GM10847 (cell line): ENCODE measurements around the gene MIPOL1.

Experiments
- POLR2A ChIP-seq: IDR thresholded peaks from 2 replicates; pipeline ENCODE4 v1.6.1; 2011; ENCODE audit not compliant: insufficient read length; ENCODE audit errors: extremely low read depth

MIPOL1 gene

DNA sequence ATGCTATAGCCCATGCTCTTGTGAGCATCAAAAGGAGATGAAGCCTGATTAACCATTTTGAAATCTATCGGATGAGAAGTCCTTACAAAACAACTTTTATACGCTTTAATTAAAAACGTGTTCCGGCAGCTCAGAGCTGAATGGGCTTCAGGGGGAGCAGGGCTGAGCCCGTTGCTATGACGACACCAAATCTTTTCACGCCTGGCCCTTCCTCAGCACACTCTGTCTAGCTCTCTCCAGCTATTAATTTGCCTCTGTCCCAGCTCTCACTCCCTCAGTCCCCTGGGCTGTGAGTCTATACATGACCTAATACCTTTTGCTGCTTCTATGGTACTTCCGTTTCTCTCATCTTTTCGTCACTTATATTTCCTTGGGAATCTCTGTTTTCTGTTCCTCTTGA, 381.5 kb downstream of the MIPOL1 start:
- no peak for TF ChIP-seq POLR2A

GRCh38 chr14:37580146-37580545, 382.4 kb downstream of the MIPOL1 start:
- no peak for TF ChIP-seq POLR2A

DNA sequence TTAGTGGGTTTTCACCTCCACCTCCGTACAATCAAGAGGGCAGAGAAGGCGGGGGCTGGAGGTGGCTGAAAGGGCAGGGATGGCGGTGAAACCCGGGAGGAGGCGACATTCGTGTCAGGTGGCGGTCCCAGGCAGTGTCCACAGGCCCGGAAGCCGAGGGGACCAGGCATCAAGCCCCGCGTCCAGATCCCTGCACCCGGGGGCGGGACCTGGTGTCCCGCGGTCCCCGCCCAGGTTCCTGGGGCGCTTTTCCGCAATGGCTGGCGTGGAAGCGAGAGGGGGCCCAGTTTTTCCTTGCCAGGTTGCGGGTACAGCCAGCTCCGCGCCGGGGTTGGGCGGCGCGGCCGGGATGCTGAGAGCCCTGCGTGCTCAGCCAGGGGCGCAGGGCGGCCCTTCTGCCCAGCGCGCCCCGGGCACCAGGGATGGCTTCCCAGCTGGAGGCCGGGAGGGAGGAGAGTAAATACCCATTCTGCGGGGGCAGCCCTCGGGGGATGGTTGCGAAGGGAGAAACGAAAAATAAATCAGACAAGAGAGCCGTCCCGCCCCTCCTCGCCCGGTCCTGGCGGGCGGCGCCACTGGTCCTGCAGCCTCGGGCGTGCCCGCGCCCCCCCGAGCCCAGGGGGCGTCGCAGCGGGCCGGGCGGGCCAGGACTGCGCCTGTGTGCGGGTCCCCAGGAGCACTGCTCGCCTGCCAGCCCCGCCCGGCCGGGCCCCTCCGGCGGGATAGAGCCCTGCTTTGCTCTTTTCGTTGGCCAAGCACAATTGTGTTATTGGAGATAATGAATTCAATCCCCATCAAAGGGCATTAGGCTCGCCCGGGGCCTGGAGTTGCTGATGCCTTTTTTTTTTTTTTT, 385.8 kb downstream of the MIPOL1 start:
- TF ChIP-seq POLR2A: no peak

DNA sequence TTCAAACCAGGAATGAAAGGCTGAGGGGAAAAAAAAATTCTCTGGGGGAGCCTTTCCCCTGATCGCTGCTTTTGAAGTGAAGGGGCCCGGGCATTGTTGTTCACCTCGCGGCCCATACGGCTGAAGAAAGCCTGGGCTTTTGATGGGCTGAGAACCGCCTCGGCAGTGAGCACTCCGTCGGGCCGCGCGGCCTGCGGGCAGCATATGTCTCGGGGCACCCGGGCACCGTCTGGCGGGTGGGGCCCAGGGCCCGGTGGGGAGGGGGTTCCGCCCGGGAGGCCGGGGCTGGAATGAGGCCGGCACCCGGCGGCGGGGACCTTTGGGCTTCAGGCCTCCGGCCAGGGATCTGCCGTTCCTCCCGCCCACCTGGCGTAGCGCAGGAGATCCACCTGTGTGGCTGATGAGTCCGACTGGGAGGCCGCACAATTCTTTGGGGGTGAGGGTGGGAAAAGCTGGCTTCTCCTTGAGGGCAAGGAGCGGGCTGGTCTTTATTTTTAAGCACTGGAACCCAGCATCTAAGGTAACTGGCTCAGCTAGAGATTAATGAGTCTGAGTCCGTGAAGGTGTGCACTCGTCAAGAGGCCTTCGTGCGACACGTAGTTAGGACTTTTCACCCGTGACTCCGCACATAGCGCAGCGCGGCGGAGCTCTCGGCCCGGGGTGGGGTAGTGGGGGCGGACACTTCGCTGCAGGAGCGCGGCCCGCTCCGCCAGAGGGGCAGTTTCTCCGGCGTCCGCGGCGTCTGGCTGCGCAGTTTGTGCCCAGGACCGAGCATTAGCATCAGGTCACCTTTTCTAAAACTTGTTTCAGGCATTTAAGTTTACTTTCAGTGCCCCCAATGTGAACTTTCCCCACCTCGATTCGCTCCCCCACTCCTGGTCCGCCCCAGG, 386.7 kb downstream of the MIPOL1 start:
- no peak for TF ChIP-seq POLR2A

DNA sequence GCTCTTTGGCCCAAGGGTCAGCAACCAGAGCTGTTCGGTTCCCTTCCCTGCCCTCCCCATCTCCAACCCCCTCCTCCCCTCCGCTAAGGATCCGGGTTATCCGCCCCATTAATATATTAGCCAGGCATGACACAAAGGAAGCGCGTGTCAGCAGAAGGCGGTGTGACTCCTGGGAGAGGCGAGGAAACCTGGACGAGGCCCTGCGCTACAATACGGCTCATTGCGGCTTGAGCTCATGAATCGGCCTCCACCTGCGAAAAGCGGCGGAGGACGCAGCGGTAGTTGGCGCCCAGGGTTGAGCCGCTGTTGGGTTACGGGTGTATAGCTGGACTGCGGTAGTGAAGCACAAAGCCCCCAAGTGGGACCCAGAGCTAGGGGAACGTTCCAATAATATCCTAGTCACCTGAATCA, 387.4 kb downstream of the MIPOL1 start:
- TF ChIP-seq POLR2A: no peak

DNA sequence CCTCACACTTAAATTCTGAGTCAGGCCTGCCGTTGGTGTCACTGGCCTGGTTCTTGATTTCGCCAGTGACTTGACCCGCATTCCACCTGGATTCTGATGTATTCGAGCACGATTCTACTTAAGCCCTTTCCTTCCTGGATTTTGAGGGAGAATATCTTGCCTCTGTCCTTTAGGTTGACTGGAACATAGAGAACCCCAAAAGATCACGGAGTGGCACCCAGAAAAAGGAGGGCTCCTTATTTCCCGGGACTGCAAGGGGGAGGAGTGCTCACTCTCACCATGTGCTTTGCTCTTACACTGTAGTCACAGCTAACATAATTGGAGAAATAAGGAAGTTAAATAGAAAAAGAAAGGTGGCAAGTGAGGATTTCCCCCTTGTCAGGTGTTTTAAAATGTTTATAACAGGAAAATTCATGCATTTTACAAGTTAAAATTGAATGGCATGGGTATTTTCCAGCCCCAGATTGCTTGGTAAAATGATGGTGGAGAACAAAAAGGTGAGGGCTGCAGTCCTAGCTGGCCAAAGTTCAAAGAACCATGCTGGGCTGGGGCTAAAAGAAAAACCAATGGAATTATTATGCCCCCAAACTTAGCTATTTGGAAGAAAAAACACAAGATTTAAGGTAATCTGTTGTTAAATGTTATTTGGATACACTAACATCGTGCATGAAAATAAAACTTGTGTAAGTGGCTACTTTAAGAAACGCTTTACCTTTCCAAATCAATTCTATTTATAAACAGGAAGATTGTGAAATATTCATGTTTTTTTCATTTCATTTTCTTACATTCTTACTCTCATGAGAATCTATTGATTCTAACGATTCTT, 388.4 kb downstream of the MIPOL1 start:
- no peak for TF ChIP-seq POLR2A

DNA sequence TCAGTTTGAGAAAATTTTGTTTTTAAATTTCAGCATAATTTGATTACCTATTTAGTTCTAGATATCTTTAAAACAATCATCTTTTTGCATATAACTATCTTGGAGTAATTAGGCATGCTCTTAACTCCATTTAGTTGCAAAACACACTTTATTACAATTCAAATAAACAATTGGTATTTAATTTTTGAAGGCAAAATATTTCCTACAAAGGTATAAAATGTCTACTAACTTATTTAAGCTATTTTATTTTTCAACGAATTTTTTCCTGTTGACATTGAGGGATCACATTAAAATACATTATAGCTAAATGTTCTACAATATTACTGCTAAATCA, 389.0 kb downstream of the MIPOL1 start:
- no peak for TF ChIP-seq POLR2A

- TF ChIP-seq POLR2A: no peak
These were observed 389.5 kb downstream of the MIPOL1 start for GRCh38 chr14:37587131-37587803.

- TF ChIP-seq POLR2A: no peak
These were observed 390.3 kb downstream of the MIPOL1 start for GRCh38 chr14:37587881-37588666.

DNA sequence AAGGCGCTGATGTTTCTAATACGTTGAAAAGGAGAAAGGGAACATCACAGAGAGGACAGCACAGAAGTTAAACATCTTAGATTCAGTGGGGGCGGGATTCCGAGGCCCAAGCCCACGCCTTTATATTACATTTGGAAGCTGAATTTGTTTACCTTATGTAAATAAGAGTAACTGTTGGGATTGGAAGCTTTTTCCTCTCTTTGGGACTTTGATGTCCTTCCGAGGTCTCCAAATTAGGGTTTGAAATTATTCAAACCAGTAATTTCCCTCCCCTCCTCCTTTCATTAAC, 390.9 kb downstream of the MIPOL1 start:
- no peak for TF ChIP-seq POLR2A

DNA sequence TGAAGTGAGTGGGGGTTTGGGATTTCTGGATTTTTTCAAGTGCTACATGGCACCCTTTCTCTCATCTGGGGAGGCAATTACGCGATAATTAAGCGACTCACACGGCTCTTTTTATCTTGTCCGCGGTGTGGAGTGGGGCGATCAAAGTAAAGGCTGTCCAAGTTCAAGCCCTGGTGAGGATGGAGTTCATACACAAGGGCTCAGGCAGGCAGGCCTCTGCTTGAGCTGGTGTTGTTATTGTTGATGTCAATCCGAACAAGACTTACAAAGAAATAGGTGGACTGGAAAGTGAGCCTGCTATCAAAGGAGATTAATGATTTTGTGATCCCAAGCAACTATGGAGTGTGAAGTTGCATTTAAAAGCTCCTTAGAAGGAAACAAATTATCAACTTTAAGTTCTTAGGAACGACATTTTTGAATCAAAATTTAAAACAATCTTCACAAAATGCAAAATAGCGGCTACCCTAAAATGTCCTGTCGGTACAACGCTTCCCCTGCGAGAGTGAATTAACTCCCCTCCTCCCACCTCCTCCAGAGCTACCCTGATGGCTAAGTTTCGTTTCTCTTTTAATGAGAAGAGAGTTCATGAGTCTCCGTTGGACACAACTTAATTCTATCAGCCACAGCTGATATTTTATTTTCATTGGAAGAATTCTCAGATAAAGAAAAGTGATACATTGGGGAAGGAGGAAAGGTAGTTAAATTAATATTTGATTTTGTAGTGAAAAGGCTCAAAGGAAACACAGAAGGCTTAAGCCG, 391.4 kb downstream of the MIPOL1 start:
- no peak for TF ChIP-seq POLR2A

DNA sequence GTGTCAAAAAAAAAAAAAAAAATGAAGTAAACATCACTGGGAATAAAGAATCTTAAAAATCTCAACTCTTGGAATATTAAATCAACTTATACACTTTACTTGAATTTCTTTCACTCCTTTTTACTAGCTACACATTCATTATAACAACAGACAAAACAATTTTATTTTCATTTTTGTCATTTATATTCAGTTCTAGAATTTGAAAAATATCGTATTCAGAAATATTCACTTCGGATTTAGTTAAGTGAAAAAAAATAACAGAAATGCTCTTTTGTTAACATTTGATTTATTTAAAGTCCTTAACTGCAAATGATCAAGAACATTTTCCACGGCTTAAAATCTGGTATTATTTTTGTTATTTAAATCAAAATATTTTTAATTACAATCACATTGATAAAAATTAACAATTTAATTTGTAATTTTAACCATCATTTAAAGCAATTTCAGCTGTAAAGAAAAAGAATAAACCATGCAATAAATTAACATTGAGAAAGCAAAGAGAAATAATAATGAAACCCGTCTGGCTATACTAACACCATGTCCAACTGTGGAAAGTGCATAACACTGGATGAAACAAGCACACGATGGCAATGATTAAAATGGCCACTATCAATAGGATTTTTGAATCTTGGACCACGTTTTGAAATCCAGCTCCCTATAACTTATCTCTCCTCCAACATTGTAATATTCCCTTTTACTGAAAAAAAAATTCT, 392.1 kb downstream of the MIPOL1 start:
- no peak for TF ChIP-seq POLR2A
